GM18498 (cell line): ENCODE data around the gene TSPOAP1.
"Not testable (repeated sequence)": the region's sequence is repeated elsewhere in the genome, so short reads cannot be mapped to it uniquely, and the experiment has no call there.

Experiments
- ATAC-seq: cut with Tn5 transposase; IDR thresholded peaks from one replicate; pipeline ENCODE4 v1.9.1; 2021; ENCODE audit warnings: mild to moderate bottlenecking, moderate library complexity; ENCODE audit not compliant: unreplicated experiment

Gene TSPOAP1

DNA sequence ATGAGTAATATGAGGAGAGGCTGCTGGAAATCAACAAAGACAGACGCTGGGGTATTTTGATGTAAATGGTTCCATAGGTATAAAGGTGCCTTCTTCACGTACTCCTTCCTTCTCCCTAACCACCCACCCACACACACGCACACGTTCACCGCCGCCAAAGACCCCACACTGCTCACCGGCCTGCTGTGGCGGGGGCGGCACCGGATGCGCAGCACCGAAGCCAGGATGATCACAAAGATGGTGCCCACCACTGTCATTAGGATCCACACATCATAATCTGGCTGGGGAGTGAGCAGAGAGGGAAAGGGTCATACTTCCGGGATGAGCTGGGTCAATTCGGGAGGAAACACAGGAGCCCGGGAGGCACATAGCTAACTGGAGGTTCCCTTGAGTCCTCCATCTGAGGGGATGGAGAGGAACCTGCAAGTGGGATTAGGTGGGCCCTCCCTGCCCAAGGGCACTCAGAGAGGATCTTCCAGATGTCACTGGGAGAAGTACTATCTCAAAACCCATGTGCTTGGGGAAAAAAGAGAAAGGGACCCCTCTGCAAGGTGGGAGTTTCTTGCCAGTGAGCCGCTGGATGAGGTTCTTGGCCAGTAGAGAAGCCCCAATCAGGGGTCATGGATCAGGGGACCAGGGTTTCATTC is 33.9 kb upstream of the TSPOAP1 start:
- no peak for ATAC-seq

DNA sequence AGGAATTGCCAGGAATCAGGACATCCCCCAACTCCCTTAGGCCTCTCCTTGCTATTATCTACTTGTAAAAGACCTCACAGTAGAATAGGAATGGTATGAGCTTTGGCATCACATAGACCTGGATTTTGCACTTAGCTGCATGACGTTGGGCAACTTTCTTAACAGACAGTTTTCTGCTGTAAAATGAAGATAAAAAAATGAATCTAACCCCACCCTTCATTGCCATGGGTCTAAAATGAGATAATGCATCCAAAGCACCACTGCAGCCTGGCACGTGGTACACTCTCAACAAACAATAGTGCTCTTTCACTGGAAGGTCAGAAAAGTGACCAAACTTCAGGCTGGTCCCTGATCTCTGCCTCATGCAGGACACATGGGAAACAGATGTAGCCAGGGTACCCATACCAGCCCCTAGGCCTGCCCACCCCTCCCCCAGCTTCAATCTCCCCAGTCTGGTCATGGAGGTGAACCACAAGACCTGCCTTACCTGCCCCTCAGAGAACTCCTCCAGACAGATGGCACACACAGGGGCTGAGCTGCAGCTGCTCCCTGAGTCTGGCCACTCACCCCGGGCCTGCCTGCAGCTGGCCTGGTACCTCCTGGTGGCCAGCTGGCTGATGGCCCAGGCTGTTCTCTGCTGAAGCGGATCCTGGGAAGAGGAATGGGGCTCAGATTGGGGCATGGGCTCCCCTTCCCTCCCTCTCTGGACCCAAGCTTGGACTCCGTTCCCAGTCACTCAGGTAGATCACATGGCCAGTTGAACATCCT is 31.9 kb upstream of the TSPOAP1 start:
- no peak for ATAC-seq

DNA sequence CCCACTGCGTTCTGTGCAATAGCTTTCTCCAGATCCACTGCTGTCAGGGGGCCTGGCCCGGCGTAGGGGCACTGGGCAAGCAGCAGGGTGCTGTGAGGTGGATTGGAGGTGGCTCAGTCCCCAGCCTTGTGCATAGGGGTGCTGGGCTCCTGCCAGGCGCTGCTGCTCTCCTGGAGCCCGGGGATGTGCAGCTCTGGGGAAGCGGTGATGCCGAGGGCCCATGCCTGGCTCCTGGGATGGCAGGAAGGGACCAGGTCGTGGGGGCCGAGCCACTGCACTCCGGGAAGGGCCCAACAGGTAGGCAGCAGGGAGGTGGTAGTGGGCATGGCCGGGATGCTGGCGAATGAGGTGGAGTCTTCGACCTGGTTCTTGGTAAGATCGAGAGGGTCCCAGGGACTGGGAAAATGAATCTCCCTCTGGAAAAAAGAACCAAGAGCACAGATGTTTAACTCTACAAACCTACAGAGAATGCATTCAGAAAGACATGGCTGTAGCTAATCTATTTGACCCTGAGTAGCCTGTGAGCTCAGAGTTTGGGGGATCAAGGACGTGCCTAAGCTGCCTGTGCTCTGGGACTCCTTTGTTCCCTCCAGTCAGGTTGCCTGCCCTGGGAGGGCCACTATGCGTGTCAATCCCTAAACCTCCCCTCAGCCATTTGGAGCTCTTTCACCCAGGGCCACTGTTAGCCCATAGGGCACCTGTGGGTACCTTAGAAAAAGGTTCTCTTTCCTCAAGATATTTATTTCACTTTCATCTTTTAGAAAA is 30.0 kb upstream of the TSPOAP1 start:
- ATAC-seq = no peak

DNA sequence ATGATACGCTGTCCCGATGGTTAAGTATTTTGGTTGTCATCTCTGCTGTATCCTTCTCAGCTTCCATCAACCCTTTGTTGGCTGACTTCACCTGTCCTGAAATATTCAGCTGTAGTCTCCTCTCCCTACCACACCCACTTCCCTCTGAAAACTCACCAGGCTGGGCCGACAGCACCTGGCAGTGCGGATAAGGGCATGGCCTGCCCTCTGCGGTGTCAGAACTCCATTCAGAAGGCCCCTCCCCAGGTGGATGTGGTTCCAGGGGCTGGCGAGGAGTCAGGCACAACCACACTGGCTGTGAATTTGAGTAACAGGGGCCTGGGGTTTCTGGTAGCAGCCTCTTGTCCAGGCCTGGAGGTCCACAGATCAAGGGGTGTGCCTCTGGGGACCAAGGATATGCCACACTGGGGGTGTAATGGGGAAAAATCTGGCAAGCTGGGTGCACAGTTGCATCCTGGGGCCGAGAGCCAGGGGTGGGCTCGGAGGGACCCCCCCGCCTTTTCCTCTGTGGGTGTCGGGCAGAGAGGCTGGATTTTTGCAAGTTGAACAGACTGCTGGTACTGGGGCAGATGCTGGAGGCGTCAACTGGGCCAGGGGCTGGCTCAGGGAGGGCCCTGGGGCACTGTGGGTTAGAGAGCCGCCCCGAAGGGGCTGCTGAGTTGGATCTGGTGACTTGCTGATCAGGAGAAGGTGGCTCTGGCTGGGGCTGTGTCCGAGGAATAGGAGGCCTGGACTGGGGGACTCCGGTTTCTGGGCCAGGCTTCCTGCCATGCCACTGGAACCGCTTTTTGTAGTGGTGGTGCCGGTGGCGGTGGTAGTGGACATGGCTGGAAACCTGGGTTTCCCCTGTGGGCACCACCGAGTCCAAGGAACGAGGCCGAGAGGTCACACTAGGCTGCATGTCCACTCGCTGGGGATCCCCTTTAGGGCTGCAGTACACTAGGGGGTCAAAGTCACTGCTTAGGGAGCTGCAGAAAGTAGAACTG is 29.0 kb upstream of the TSPOAP1 start:
- no peak for ATAC-seq

DNA sequence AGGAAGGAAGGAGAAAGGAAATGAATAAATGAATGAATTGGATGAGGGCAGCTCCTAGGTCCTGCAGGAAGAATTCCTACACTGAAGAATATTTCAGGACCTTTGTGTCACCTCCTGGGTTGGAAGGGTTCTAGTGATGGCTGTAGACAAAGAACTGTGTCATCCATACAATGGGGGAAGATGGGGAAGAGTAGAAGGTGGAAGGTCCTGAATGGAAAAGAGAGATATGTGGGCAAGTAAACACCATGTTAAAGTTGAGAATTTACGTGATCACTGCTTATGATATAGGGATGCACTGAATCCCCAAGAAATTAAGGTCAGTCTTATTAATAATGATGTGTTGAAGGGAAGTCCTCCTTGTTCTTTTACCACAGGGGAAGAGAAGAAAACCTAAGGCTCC is 27.6 kb upstream of the TSPOAP1 start:
- ATAC-seq = no peak

DNA sequence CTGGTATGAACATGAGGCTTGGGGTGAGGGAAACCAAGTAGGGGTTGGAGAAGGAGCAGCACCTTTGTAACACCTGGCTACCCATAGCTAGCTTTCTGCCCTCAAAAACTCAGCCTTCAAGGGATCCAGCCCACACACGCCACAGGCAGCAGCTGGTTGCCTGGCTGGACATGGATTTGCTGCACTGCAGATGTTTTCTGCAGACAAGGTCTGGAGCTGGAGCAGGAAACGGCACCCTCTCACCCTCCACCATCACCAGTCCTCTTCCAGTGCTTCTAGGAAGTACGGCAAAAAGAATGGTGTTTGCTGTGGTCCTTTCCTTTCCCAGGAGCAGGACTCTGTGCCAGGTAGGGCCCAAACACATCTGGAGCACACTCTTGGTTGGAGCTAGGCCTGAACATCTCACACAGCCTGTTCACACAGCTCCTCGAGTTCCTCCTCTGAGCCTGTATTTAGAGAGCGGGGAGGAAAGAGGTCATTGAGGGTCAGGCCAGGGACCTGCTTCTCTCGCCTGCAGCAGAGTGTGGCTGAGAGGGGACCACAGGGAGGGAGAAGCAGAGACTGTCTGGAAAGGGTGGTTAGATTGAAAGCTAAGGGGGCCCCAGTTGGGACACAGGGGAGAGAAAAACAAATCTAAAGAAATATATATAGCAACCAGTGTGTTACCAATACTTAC is 26.1 kb upstream of the TSPOAP1 start:
- ATAC-seq = no peak

DNA sequence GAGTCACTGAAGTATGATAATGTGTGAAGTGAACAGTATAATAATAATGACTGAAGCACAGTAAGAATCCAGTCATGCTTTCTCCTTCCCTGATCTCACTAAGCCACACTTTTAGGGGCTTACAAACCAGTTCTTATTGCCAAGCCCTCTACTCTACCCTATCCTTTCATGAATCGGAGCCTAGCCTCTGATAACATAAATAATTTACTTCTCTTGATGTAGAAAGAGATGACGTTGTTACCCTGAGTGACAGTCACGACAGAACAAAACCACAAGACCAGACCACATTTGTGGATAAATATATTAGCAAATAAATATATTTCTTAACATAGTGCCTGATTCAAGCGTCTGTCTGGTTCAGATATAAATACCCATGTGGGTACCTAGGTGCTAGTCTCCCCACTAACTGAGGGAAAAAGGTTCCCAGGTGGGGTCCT is 24.8 kb upstream of the TSPOAP1 start:
- no peak for ATAC-seq

DNA sequence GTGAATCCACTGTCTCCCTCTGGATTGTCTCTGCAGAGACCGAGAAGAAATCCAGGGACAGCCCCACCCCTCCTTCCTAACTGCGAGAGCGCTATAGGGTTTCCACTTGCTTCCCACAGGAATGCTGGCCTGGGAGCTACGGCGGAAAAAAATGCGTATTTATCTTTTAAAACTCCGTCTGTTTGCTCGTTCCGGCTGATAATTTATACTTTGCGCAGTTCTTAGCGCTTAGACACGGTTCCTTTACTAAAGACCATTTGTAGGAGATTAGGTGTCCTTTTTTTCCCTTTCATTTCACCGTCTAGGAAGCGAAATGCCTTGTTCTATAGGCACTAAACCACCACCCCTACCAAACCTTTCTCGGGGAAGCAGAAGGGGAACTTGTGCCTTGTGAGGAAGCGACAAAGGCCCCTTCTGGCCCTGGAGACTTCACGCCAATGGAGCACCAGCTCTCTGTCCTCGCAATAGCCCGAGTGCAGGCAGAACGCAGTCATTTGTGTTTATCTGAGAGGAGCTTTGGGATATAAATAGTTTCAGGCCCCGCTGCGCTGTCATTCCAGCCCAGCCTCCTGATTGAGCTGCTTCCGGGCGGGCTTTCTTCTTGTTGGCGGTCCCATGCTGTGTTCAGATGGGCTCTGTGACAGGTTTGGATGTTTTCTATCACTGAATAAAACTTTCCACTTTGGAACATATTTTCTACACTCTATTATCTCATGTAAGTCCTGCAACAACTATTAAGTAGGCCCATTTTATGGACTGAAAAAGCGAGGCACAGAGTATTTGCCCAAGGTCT is 24.2 kb upstream of the TSPOAP1 start:
- ATAC-seq = no peak

DNA sequence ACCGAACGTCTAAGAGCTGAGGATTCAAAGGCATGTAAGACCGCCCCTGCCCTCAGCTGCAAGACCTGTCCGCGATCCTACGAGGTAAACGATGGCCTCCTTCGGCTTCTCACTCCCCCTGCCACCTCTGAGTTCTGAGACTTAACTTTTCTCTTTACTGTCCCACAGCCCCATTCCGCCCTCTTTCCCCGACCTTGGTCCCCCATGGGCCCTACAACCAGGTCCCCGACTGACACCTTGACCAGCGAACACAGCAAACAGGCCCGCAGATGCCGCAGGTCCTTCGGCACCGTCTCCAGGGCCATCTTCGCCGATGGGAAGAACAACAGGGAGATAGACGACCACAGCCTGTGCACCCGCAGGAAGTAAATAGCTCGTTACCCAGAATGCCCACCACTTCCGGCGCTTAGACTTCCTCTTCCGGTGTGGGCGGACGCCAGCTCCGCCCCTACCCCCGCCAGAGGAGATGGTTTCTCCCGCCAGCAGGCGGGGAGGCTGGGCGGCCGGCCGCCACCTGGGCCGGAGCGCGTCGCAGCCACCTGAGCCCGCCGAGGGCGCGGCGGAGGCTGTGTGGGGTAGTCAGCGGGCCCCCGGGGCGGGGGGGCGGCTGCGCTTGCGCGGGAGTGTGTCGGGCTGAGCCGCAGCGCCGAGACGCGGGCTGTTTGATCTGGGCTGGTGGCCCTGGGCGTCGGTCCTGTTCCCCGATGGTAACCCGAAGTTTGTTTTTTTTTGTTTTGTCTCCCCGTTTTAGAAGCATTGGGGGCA is 23.4 kb upstream of the TSPOAP1 start, which contains the start of gene SUPT4H1:
TSS of gene SUPT4H1 (minus strand) at position 371 of the 765 bp plus-strand sequence. CDS start at position 305, 66 bp downstream.
- peak; percentile 96 for ATAC-seq

DNA sequence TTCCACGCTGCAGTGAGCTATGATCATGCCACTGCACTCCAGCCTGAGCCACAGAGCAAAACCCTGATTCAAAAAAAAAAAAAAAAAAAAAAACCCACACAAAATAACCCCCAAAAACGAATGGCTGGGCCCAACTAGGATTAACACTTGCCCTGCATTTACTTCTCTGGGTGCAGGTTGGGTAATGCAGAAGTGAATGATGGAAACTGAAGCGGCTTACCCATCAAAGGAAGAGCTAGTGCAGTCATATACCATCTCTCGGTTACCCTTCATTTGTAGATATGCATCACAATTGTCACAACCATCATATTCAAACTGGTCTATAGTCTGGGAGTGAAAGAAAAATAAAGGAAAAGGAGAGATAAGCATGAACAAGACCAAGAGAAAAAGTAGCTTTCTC is 22.6 kb upstream of the TSPOAP1 start:
- no peak for ATAC-seq

DNA sequence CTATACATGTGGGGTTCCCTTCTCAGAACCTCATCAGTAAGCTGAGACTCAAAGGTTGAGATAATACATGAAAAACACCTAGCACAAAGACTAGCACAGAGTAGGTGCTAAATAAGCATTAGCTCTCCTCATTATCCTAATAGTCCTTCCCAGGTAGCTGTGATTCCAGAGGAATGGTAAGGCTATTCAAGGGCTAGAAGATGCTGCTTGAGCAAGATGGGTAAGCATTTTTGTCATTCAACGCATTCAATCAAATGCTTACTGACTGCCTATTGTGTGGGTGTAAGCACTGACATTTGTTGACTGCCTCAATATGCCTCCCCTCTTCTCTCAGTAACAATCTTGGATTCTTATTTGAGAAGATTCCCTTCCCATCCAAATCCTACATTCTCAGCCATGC is 19.4 kb upstream of the TSPOAP1 start:
- no peak for ATAC-seq

DNA sequence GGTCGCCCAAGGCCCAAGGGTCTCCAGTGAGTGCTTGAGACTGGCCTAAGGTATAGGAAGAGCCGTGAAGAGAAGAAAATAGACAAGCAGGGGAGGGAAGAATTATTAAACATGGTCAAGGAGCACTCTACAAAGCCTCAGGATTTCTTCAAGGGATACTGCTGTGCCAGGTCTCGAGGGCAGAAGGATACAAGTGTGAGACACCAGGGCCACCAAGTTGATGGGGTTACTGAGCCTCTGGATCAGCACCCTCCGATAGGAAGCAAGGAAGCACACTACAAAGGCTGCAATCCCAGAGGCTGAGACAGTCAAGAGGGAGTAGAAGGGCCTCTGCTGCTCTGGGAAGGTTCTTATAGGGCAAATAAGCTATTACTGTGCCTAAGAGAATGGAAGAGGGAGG is 16.9 kb upstream of the TSPOAP1 start:
- ATAC-seq = no peak

DNA sequence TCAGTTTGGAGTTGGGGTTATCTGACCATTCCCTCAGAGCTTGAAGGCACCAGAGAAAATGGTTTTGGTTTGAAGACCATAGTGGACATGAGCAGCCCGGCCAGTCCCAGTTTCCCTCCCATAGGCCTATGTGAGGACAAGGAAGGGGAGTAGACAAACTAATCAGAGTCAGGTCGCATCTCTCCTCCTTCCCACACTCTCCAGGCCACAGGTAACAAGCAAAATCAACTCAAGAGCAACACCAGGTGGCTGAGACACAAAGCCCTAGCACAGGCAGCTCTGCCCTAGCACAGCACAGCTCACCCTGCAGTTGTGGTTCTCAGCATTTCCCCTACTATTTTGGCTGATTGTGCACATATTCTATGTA is 16.2 kb upstream of the TSPOAP1 start:
- peak; percentile 53 for ATAC-seq

DNA sequence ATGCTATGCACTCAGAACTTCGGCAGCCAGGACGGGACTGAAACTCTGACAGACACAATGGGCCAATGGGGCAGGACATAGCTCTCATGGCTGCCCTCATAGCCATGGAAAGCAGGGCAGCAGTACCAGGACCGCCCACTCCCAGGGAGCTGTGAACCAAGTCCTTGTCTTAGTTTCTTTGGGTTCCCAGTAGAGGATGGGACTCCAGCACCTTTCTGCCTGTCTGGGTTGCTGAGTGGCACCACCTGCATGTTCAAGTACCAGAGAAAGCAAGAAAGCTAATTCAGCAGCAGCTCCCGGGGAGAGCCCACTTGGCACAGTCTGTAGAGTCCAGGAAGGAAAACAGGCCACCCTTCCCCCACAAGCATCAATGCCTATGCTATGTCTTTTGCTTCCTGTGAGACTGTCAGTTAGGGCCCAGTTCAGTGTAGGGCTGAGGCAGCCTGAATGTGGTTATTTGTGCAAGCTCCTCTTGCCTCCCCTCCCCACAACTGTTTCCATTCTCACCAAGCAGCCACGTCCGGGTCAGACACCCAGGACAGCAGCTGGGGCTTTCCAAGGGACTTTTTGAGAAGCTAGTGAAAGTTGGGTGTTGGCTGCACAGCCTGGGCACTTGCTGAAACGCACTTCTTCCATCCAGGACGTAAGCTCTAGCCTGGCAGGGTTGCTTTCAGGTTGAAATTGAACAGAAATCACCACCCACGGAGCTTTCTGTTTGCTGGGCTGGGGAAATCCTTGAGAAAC is 15.6 kb upstream of the TSPOAP1 start:
- ATAC-seq = peak; percentile 86

DNA sequence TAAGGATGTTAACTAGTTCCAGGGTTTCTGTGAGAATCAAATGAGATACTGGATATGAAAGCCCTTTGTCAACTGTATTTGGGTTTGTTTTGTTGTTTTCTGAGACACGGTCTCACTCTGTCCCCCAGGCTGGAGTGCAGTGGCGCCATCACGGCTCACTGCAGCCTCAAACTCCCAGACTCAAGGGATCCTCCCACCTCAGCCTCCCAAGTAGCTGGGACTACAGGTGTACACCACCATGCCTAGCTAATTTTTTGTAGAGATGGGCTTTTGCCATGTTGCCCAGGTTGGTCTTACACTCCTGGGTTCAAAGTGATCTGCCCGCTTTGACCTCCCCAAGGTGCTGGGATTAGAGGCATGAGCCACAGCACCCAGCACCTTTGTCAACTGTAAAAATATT is 14.5 kb upstream of the TSPOAP1 start:
- no peak for ATAC-seq

DNA sequence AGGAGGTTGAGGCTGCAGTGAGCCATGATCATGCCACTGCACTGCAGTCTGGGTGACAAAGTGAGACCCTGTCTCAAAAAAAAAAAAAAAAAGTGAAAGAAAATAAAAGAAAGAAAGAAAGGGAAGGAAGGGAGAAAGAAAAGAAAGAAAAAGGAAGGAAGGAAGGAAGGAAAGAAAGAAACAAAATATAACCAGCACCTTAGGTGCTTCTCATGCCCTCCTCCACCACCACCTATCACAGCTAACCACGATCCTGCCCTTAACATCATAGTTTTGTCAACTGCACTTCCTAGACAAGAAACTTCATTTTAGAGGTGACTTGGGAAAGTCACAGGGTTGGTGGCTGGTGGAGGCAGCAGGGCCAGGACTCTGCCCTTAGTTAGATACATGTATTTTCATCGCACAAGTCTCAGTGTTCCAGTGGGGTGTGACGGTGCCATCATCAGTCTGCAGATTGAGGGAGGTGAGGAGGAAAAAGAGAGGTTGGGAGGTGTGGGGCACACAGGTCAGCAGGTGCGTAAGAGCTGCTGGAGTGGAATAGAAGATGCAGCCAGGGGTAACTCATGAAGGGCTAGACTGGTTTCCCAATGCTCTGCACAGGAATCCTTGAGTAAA is 13.4 kb upstream of the TSPOAP1 start:
- ATAC-seq = no peak

DNA sequence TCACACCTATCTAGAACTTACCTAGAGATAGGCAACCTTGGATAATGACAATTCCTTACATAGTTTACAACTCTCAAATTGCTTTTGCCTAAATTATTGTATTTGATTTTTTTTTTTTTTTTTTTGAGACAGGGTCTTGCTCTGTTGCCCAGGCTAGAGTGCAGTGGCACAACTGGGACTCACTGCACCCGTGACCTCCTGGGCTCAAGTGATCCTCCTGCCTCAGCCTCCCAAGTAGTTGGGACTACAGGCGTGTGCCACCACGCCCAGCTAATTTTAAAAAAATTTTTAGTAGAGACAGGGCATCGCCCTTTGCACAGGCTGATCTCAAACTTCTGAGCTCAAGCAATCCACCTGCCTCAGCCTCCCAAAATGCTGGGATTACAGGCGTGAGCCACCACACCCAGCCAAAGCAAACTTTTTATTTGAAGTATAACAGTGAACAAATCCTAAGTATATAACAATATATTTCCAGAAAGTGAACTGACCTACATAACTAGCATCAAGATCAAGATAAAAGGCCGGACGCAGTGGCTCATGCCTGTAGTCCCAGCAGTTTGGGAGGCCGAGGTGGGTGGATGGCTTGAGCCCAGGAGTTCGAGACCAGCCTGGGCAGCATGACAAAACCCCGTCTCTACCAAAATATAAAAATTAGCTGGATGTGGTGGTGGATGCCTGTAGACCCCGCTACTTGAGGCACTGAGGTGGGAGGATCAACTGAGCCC is 12.7 kb upstream of the TSPOAP1 start:
- ATAC-seq = not testable (repeated sequence)
